ENCODE data around the gene C1orf226. TPM values are rescaled to one million over a fixed set of nuclear protein-coding genes. Genes with fewer than 3 reads are reported as not detected.

Gene C1orf226
- polyA plus RNA-seq, 1 experiment = 0.07 TPM

Small RNA genes lying within 50 kb of the gene (small RNA-seq; reads per million reads assigned to genes)
- gene MIR556 (ENCODE audit: insufficient read length, low read depth) = not detected
- gene RNA5SP61 (ENCODE audit: insufficient read length, low read depth) = not detected

Other genes starting within 250 kb of the C1orf226 start
- not detected in 2 replicates for gene SPATA46, start 4.9 kb upstream of the C1orf226 start, polyA plus RNA-seq (2011; rRNA removed)
- gene SH2D1B, start 30.4 kb downstream of the C1orf226 start, polyA plus RNA-seq (2011; rRNA removed) = not detected in 2 replicates
- 34.7 and 48.2 TPM in 2 replicates for gene UHMK1, start 116.1 kb downstream of the C1orf226 start, polyA plus RNA-seq (2011; rRNA removed)
- gene UAP1, start 180.0 kb downstream of the C1orf226 start, polyA plus RNA-seq (2011; rRNA removed) = 68.5 and 85.7 TPM in 2 replicates